Coronary artery (tissue), 2 donors: ENCODE results near the gene DYNC2I2.

Experiments used
- DNase-seq: peaks from one replicate; pipeline ENCODE4 v3.0.0-alpha.2; 2017; ENCODE audit warnings: low spot score
- H3K27ac ChIP-seq, 2 donors: fragments of 200-600 bp; sonication (generic); one replicate each; pipeline ENCODE4 v1.5.1; 2016 to 2019
- H3K4me3 ChIP-seq: fragments of 200-600 bp; sonication (generic); 2 replicates; pipeline ENCODE4 v1.5.1; 2016; ENCODE audit warnings: mild to moderate bottlenecking, moderate library complexity
- TF ChIP-seq, protein P1 (sequence below): fragments of 200-600 bp; sonication (generic); IDR thresholded peaks from one replicate; pipeline ENCODE4 v1.5.1; 2019; ENCODE audit warnings: antibody characterized with exemption

Gene DYNC2I2

DNA sequence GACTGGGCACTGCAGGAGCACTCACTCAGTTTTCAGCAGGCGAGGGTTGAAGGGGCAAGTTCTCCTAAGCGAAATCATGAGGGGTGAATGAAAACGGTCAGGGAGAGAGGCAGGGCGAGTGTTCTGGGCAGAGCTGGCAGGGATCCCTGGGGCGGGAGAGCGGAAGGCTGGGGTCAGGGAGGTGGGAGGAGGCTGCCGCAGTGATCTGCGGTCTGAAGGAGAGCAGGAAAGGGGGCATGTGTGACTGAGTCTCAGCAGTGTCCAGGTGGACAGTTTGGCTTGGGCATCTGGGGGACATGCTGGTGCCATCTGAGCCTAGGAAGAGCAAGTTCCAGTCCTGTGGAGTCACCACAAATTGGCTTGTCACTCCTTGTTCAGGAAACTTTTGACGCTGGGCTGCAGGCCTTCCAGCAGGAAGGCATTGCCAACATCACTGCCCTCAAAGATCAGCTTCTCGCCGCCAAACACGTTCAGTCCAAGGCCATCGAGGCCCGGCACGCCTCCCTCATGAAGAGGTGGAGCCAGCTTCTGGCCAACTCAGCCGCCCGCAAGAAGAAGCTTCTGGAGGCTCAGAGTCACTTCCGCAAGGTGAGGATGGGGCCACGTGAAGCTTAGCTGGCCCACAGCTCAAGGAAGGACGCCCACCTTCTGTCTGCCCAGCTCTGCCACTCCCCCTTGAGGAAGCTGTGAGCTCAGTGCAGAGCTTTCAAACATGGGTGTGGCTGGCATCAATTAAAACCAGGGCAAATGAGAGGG, 31.1 kb downstream of the DYNC2I2 start:
- no peak for DNase-seq
- Histone ChIP-seq H3K27ac (no peak overlapping the region), H3K4me3 (no peak overlapping the region)
- TF ChIP-seq, protein P1, sequence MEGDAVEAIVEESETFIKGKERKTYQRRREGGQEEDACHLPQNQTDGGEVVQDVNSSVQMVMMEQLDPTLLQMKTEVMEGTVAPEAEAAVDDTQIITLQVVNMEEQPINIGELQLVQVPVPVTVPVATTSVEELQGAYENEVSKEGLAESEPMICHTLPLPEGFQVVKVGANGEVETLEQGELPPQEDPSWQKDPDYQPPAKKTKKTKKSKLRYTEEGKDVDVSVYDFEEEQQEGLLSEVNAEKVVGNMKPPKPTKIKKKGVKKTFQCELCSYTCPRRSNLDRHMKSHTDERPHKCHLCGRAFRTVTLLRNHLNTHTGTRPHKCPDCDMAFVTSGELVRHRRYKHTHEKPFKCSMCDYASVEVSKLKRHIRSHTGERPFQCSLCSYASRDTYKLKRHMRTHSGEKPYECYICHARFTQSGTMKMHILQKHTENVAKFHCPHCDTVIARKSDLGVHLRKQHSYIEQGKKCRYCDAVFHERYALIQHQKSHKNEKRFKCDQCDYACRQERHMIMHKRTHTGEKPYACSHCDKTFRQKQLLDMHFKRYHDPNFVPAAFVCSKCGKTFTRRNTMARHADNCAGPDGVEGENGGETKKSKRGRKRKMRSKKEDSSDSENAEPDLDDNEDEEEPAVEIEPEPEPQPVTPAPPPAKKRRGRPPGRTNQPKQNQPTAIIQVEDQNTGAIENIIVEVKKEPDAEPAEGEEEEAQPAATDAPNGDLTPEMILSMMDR = no peak

DNA sequence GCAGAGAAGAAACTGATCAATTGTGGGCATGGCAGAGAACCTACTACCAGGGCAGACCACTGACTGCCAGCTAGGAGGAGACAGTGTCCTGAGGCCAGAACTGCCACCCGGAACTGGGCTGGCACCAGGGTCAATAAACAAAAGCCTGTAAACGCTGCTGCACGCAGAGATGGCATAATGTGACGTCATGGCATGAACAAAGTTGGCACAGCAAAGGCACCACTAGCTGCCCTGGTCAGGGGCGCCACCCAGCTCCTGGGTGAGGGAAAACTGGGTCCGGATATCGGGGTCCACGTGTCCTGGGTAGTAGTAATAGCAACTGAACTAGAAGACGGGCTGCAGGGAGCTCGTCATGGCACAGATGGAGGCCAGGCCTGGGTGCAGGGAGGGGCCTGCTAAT, 32.1 kb downstream of the DYNC2I2 start:
- TF ChIP-seq, protein P1 = no peak
- Histone ChIP-seq H3K27ac (no peak overlapping the region), H3K4me3 (no peak overlapping the region)
- DNase-seq = no peak

DNA sequence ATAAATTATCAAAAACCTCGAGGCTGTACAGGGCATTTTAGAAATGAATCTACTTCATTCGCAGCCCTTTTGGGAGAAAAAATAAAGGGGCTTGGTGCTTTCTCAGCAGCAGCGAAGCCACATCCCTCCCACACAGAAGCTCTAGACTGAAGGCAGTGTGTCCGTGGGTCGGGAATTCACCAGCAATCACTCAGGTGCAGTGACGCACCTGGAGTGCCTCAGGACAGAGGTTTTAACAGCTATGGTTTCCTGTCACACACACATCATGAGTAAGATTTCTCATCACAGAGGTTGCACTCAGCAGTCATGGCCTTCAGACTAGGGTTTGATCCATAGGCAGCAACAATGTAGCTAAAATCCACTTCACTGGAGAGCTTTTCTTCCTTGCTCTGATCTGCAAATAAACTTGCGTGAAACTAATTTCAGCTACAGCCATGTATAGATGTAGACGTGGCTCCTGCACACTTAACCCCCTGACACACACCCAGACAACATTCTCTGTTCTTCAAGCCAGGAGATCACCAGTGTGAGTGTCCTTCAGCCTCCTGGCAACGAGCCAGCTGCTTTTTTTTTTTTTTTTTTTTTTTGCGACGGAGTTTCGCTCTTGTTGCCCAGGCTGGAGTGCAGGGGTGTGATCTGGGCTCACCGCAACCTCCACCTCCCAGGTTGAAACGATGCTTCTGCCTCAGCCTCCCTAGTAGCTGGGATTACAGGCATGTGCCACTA, 34.8 kb downstream of the DYNC2I2 start:
- no peak overlapping the region for H3K27ac ChIP-seq
- TF ChIP-seq, protein P1 = no peak
- H3K4me3 ChIP-seq = no peak overlapping the region
- no peak for DNase-seq

DNA sequence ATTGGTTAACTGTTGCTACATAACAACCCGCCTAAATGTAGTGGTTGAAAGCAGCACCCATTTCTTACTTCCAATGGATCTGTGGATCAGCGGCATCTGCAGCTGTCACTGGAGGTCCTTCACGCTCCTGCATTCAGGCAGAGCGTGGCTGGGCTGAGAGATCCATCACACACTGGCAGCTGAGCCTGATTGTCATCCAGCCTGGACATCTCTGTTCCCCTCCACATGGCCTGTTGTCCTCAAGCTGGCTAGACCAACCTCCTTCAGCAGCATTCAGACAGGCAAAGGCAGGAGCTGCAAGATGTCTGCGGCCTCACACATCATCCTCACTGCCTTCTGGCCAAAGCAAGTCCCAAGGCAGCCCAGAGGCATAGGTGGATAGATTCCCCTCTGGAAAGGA, 36.9 kb downstream of the DYNC2I2 start:
- Histone ChIP-seq H3K4me3 (no peak overlapping the region), H3K27ac (no peak overlapping the region)
- no peak for DNase-seq
- TF ChIP-seq, protein P1 = no peak

DNA sequence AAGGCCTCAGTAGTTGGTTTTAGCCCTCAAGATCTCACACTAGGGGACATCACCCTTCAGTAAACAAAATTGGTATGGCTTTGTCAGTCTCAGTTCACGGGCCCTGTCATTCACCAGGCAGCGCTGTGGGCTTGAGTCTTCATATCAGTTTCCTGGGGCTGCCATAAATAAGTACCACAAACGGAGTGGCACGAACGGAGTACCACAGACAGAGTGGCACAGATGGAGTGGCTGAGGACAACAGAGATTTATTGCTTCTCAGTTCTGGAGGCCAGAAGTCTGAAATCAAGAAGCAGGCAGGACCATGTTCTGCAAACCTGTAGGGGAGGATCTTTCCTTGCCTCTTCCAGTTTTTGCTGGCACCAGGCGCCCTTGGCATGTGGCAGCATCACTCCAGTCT, 37.5 kb downstream of the DYNC2I2 start:
- TF ChIP-seq, protein P1 = no peak
- no peak overlapping the region for H3K4me3 ChIP-seq
- DNase-seq = no peak
- no peak overlapping the region for H3K27ac ChIP-seq

DNA sequence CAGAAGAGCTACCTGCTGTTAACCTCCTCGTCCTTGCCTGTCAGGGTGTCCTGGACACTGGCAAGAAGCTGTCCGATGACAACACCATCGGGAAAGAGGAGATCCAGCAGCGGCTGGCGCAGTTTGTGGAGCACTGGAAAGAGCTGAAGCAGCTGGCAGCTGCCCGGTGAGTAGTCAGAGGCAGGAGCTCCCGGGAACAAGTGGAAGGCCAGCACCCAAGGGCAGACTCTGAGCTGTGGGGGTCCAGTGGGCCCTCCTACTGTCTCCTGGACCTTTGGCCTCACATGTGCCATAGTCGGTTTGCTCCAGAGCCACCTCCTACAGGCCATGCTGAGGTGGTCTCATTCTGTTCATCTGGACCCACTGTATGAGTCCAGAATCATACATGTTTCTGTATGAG, 38.7 kb downstream of the DYNC2I2 start:
- Histone ChIP-seq H3K27ac (no peak overlapping the region), H3K4me3 (no peak overlapping the region)
- TF ChIP-seq, protein P1 = no peak
- DNase-seq = no peak

DNA sequence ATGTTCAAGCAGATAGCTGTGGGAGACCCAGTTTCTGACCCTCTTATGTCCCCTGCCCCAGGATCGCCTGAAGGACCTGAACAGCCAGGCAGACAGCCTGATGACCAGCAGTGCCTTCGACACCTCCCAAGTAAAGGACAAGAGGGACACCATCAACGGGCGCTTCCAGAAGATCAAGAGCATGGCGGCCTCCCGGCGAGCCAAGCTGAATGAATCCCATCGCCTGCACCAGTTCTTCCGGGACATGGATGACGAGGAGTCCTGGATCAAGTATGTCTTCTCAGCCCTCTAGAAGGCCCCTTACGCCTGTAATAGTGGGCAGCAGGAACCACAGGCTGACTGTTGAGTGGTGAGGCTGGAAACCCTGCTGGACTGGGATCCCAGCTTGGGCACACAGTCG, 41.1 kb downstream of the DYNC2I2 start:
- TF ChIP-seq, protein P1 = no peak
- DNase-seq = no peak
- Histone ChIP-seq H3K27ac (no peak overlapping the region), H3K4me3 (no peak overlapping the region)
